ENCODE results near the gene TMEM117.
"Not testable (repeated sequence)": the region's sequence is repeated elsewhere in the genome, so short reads cannot be mapped to it uniquely, and the experiment has no call there.

TMEM117 gene

DNA sequence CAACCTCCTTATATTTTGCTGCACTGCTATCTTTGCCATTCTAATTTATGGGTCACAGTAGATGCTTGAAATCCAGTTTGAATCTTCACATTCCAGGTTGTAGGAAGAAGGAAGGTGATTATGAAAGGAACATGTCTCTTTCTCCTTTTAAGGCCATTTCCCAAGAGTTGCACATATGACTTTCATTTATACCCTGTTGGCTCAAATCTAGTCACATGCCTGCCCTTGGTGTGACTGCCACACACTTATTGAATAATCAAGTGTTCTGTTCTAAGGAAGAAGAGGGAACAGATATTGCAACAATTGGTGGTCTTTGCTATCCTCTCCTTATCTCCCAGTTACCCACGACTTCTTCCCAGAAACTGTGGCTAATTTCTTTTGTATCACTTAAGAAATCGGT, 404.3 kb downstream of the TMEM117 start:
- no peak for DNase-seq

- DNase-seq = no peak
Observed at GRCh38 chr12:44245932-44246331, 410.1 kb downstream of the TMEM117 start.

GRCh38 chr12:44246482-44247105, 410.7 kb downstream of the TMEM117 start:
- DNase-seq = no peak

- DNase-seq = no peak
Observed at GRCh38 chr12:44247588-44247987, 411.7 kb downstream of the TMEM117 start.

DNA sequence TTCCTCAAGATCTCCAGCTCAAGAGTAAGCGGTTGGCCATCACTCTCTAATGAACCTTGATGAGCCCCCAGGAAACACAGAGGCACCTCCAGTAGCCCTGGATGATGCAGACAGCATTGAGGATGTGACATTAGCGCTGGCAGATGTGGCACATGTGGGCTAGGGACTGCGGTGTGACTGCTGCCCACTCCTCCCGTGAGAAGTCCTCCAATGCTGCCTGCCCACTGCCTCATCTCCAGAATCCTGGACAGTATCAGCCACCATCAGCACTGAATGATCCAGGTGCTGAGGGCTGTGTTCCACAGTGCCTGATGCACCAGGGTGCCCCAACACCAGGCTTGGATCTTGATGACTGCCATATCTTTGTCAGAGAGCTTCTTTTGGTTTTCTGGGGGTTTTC, 412.6 kb downstream of the TMEM117 start:
- no peak for DNase-seq

- not testable (repeated sequence) for DNase-seq
Observed at GRCh38 chr12:44250440-44250839, 414.6 kb downstream of the TMEM117 start.

GRCh38 chr12:44253338-44253856, 417.5 kb downstream of the TMEM117 start:
- no peak for DNase-seq

GRCh38 chr12:44258246-44258645, 422.4 kb downstream of the TMEM117 start:
- DNase-seq = no peak

GRCh38 chr12:44259890-44260289, 424.0 kb downstream of the TMEM117 start:
- DNase-seq = no peak

DNA sequence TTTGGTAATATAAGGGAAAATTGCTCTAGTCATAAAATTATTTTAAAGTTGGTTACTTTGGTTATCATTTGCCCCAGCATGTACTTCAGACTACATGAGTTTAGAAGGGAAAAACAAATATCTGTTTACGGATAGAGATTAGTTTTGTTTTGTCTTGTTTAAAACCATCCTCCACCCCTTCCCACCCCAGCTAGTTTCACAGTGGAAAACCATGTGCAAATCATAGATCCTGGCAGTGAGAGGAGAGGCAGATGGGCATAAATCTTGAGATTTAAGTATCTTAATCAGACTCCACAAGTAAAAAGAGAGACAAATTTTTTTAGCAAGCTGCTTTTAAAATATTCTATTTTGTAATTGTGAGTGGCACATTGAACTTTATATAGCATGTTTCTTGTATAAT, 424.7 kb downstream of the TMEM117 start:
- no peak for DNase-seq

DNA sequence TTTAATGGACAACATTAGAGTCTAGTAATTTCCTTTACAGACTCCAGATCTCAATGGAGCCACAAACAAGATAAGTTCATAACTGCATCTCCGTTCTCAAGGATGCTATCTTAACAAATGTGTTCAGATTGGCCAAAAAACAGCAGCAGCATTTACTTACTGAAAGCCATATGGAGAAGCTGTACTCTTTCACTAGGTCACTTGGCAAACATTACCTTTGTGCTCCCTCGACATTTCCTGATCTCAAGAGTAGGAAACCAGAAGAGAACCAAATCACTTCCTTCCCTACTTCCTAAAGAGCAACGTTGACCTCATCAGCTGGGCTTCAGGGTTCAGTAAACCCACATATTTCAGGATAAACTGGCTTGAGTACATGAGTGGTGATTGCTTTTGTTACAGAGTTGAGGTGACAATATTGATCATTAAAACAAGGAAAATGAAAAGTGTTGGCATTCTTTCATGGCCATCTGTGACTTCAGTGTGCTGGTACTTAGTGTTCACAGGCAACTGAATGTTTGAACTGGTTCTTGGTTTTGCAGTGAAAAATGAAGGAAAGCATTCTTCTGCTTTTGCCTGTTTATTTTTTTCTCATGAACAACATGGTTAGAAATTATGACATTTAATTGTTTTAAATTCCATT, 449.6 kb downstream of the TMEM117 start:
- no peak for DNase-seq

DNA sequence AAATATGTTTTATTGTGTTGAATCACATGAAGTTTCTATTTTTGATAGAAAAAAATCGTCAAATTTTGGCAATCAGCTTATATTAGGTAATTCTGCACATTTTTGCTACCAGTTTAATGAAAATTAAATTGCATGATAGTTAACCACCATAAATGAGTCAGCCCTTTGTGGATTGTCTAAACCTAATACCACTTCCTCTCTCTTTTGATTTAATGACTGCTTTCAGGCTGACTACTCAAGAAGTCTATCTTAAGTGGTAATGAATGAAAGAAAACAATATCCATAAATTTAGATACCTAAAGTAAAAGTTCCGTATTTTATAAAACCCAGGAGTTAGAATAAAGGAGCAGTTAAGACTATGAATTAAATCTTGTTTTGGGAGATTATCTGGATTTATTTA, 450.5 kb downstream of the TMEM117 start:
- DNase-seq = no peak

- DNase-seq = no peak
Observed at GRCh38 chr12:44286821-44287505, 451.1 kb downstream of the TMEM117 start.

DNA sequence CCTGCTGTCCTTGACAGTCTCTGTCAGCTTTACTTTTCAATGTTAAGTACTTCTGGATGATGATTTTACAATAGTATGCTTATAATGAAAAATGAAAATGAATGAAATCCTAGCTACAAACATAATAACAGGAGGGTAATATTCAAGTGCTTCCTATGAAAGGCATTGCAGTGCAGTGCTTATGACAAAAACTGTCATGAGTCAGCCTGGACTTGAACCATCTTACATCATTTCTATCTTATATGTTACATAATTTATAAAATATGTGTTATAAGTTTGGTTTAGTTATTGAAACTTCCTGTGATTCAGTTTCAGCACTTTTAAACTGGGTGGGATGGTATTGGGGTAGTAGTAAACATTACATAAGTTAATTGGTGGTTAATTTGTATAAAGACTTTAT, 451.7 kb downstream of the TMEM117 start:
- DNase-seq = no peak

DNA sequence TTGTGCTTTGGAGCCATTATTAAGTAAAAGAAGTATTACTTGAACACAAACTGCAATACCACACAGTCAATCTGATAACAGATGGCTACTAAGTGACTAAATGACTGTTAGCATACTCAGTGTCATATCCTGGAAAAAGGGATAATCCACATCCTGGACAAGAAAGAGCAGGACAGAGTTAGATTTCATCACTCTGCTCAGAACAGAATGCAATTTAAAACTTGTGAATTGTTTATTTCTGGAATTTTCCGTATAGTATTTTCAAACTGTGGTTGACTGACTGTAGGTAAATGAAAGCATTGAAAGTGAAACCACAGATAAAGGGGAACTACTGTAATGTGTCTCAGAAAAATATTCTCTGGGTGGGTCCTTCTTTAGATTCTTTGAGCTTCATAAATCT, 458.8 kb downstream of the TMEM117 start:
- no peak for DNase-seq

DNA sequence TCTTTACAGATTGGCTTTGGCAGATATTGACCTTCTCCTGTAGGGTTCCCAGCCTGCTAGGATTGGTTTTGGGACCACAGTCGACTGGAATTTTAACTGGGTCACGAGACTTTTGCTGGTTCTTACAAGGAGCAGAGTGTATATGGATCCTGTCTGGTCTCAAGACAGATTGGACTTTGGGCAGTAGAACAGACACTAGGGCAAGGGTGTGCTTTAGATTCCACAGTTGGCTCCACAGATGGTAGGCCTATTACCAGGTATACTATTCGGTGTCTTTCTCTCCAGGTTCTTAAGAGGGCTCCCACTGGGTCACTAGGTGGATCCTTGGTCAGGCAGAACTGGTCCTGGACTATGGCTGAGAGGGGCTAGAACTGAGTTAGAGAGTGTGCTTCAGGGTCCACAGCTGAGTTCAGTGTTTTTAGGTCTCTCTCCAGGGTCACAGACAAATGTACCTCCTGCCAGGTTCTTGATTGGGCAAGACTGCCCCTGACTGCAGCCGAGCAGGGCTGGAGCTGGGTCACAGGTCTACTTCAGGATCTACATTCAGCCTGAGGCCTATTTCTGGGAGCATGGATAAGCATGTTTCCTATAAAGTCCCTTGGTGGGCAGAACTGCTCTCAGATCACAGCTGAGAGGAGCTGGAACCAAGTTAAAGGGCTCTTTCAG, 460.2 kb downstream of the TMEM117 start:
- DNase-seq = no peak

DNA sequence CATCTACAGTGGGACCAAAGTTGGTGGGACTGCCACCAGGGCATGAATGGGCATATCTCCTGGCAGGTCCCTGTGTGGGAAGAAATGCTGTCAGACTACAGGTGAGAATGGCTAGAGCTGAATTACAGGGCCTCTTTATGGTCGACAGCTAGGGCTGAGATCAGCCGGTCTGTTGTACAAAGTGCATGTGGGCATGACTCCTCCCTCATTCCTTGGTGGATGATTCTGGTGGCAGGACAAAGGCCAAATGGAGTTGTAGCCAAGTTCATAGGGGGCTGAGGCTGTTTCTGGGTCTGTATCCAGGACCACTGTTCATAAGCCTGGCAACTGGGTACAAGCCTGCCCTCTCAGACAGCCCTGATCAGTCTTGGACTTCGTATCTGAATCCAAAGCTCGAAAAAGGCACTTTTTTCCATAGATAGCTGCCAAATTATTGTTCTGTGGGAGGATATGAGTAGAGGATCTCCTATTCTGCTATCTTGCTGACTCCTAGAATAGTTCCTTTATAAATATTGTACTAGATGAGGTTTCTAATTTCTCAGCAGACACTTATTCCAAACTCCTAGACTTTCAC, 460.8 kb downstream of the TMEM117 start:
- no peak for DNase-seq

- DNase-seq = no peak
Observed at GRCh38 chr12:44299524-44299923, 463.6 kb downstream of the TMEM117 start.

GRCh38 chr12:44307506-44308168, 471.8 kb downstream of the TMEM117 start:
- DNase-seq = no peak

DNA sequence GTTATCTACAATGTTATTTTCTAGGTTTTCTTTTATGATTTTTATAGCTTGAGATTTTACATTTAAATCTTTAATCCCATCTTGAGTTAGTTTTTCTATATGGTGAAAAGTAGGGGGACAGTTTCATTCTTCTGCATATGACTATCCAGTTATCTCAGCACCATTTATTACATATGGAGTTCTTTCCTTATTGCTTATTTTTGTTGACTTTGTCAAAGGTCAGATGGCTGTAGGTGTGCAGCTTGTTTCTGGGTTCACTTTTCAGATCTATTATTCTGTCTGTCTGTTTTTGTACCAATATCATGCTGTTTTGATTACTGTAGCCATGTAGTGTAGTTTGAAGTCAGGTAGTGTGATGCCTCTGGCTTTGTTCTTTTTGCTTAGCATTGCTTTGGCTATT, 477.3 kb downstream of the TMEM117 start:
- DNase-seq = no peak

- DNase-seq = no peak
Observed at GRCh38 chr12:44314007-44314500, 478.2 kb downstream of the TMEM117 start.

- peak; percentile 14 to 28 for DNase-seq
Observed at GRCh38 chr12:44317651-44318126, 481.8 kb downstream of the TMEM117 start.

Data from SHP77 (cell line).